CD4-positive, alpha-beta T cell treated with Interferon gamma for 1 hour (primary cell): Measurements from ENCODE around the gene HYCC2.
"Not testable (repeated sequence)": the region's sequence is repeated elsewhere in the genome, so short reads cannot be mapped to it uniquely, and the experiment has no call there.

Source experiments
- DNase-seq: peaks from one replicate; pipeline ENCODE4 v3.0.0-alpha.2; 2020

The HYCC2 gene

GRCh38 chr2:201070948-201071478 is 458 bp downstream of the HYCC2 start:
- DNase-seq, result no peak

GRCh38 chr2:201064797-201065329 is 6.6 kb downstream of the HYCC2 start:
- DNase-seq, result no peak

- DNase-seq, result not testable (repeated sequence)
Observed at GRCh38 chr2:201063516-201063915, 8.0 kb downstream of the HYCC2 start.

GRCh38 chr2:201059961-201060755 is 11.3 kb downstream of the HYCC2 start:
- DNase-seq, result no peak

- DNase-seq, result no peak
Observed at GRCh38 chr2:201058914-201059313, 12.6 kb downstream of the HYCC2 start.

GRCh38 chr2:201057715-201058248 is 13.7 kb downstream of the HYCC2 start:
- DNase-seq, result no peak

- DNase-seq, result no peak
Observed at GRCh38 chr2:201057087-201057521, 14.4 kb downstream of the HYCC2 start.

GRCh38 chr2:201049455-201049854 is 22.0 kb downstream of the HYCC2 start:
- DNase-seq, result no peak

- DNase-seq, result no peak
Observed at GRCh38 chr2:201046881-201047280, 24.6 kb downstream of the HYCC2 start.

GRCh38 chr2:201043050-201043449 is 28.4 kb downstream of the HYCC2 start:
- not testable (repeated sequence) for DNase-seq

GRCh38 chr2:201042451-201042850 is 29.0 kb downstream of the HYCC2 start:
- DNase-seq, result not testable (repeated sequence)

- DNase-seq, result no peak
Observed at GRCh38 chr2:201040867-201041628, 30.4 kb downstream of the HYCC2 start.

- no peak for DNase-seq
Observed at GRCh38 chr2:201038855-201039254, 32.6 kb downstream of the HYCC2 start.

GRCh38 chr2:201038361-201038760 is 33.1 kb downstream of the HYCC2 start:
- not testable (repeated sequence) for DNase-seq

GRCh38 chr2:201034355-201034754 is 37.1 kb downstream of the HYCC2 start:
- not testable (repeated sequence) for DNase-seq

- no peak for DNase-seq
Observed at GRCh38 chr2:201024518-201024917, 47.0 kb downstream of the HYCC2 start.

GRCh38 chr2:201021914-201022313 is 49.6 kb downstream of the HYCC2 start:
- DNase-seq, result no peak
